T-helper 1 cell treated with Interleukin-12 subunit alpha and Interleukin-12 subunit beta and Interleukin-4 antibody, amounts not matched to agents 30 ng/mL and 1 ng/mL, for 36 hours (primary cell): Measurements from ENCODE around the gene BRD9. TPM values are rescaled to one million over a fixed set of nuclear protein-coding genes. Genes with fewer than 3 reads are reported as not detected.
"Not testable (repeated sequence)": the region's sequence is repeated elsewhere in the genome, so short reads cannot be mapped to it uniquely, and the experiment has no call there.

Source experiments
- intact Hi-C: fragments of 100-400 bp; cut with micrococcal nuclease; formaldehyde crosslinking; loops from one replicate; pipeline ENCODE4 v1.15.1; 2024
- total RNA-seq: library from RNA; stranded (reverse); gene quantifications from 2 replicates; pipeline ENCODE4 v1.2.3, GENCODE V29; 2022

BRD9 gene
- total RNA-seq, 1 donor from 2014 or later, result 62.8 TPM

DNA sequence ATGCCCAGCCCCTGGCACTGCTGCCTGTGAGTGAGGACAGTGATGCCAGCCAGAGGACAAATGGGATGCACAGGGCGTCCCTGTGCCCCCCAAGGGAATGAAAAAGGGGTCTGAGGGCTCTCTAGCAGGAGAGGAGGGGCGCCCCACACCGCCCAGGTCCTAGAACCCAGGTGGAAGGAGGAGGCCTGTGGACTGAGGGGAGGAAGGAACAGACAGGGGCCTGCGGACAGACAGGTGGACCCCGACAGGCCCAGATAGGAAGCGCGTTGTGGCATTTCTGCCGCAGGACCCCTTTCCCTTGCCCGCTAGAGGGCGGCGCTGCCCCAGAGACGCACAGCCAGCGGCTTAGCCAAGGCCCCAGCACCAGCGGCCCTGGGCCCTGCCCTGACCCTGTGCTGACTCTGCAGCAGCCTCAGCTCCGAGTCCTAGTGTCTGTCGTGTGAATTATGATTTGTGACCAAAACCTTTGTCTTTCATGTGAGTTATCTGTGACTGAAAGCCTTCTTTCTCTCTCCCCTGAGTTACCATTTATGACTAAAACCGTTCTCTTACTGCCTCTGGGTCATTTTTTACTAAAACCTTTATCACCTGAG is 30.8 kb upstream of the BRD9 start:
- intact Hi-C loops, result loop anchor here (1.0 kb wide), 3 partner anchors 40 to 217 kb away; no protein-coding TSS in a partner anchor

DNA sequence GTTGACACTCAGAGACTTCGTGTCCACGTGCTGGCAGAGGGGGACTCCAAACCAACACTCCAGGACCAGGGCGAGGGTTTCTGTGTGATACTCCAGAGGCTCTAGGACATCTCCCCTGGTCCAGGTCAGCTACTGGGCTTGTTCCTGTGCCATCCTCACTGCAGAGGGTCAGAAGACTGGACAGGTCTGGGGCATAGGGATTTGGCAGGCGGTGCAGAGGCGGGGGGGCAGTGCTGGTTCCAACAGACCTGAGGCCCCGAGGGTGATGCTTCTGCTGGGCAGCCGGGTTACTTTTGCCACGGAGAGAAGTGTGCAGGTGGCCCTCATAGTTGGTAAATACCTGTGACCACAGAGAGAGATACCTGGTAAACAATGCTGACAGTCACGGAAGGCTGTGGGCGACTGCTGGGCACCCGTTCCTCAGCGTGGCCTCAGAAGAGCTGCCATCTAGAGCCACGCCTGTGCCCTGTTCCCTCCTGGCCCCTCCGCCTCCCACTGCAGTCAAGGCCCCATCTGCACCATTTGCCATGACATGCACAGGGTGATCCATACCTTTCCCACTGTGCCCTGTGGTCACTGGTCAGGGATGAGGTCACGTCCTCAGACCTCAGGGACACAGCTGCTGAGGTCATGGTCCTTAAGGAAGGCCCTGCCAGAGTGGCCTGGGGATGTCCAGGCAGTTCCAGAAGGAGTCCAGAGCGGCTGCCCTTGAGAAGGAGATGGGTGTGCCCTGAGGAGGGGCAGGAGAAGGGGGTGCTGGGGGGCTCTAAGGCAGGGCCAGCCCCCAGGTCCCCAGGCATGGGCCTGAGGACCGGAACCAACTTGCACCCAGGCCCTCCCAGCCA is 30.1 kb upstream of the BRD9 start:
- intact Hi-C loops, result loop anchor here (1.0 kb wide), 3 partner anchors 41 to 218 kb away; no protein-coding TSS in a partner anchor

DNA sequence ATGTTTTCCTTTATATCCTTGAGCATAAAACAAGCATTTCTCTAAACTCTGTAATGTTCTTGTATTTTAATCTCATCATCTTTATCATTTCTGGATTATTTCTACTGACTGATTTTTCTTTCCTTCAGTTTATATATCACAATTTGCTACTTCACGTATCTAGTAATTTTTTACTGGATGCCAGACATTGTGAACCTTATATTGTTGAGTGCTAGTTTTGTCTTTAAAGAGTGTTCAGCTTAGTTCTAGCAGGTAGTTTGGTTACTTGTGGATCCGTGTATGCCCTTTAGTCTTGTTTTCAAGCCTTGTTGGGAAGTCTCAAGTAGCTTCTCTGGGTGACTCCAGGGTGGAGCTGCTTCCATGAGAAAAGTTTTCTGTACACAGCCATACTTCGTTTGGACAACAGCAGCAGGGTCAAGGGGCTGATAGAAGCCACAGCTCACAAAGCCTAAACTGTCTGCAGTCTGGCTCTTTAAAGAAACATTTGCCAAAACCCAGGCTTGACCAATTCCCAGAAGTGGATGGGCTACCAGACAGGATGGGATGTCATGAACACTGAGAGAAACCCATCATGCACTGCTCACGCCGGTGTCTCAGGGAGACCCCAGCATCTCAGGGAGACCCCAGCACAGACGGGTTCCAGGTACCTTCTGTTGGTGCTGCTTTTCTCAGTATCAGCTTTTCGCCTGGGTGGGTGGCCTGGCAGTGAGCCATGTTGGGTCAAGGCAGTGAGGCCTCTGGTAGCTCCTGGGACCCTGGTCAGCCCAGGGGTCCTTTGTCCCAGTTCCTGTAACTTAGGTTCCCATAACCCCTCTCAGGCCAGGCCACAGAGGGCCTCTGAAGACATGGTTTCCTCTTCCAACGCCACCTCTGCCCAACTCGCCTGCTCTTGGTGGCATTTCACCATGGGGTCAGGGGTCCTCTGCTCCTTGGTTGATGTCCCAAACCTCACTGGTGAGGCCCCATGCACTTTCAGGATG is 29.1 kb upstream of the BRD9 start:
- intact Hi-C loops, result no loop called here

DNA sequence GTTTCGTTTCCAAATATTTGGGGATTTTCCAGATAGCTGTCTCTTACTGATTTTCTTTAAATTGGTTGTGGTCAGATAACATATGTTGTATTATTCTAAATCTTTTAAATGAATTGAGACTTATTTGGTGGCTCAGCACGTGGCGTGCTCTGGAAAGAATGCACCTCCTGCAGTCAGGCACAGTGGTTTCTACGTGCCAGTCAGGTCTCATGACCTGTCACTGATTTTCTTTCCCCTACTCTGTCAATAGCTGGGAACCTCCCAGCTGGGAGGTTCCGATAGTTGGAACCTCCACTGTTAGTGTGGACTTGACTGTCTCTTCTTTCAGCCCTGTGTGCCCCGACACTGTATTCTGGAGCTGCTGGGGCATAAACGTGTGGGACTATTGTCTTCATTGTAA is 27.7 kb upstream of the BRD9 start:
- intact Hi-C loops, result no loop called here

DNA sequence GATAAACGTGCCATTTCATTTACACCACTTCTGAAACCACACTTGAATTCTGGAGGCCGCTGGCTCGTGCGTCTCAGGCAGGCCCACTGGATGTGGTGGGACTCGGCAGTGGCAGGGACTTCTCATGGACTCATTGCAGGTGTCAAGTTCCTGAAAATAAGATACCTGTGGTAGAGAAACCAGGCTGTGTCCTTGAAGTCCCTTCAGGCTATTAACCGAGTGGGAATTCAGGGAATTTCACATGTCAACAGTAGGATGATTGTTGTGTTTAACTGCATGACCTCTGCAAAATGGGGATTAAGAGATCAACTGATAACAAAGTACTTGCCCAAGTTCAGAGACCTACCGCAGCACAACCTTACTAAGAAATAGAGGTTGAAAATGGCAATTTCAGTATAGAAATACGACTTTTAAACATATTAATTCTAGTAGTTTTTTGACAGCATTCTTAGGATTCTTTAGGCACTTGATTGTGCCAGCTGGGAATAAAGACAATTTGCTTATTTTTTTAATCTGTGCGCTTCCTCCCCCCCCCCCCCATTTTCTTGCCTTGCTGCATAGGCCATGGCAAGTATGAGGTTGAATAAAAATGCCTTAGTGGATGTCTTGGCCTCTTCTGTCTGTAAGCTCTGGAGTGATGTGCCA is 26.9 kb upstream of the BRD9 start:
- intact Hi-C loops, result no loop called here

DNA sequence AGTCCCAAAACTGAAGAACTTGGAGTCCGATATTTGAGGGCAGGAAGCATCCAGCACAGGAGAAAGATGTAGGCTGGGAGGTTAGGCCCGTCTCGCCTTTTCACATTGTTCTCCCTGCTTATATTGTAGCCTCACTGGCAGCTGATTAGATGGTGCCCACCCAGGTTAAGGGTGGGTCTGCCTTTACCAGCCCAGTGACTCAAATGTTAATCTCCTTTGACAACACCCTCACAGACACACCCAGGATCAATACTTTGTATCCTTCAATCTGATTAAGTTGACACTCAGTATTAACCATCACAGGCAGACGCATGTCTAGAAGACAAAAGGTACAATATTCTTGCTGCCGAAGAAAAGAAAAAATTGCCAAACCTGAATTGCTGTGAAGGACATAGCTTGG is 26.1 kb upstream of the BRD9 start:
- intact Hi-C loops, result not testable (repeated sequence)

DNA sequence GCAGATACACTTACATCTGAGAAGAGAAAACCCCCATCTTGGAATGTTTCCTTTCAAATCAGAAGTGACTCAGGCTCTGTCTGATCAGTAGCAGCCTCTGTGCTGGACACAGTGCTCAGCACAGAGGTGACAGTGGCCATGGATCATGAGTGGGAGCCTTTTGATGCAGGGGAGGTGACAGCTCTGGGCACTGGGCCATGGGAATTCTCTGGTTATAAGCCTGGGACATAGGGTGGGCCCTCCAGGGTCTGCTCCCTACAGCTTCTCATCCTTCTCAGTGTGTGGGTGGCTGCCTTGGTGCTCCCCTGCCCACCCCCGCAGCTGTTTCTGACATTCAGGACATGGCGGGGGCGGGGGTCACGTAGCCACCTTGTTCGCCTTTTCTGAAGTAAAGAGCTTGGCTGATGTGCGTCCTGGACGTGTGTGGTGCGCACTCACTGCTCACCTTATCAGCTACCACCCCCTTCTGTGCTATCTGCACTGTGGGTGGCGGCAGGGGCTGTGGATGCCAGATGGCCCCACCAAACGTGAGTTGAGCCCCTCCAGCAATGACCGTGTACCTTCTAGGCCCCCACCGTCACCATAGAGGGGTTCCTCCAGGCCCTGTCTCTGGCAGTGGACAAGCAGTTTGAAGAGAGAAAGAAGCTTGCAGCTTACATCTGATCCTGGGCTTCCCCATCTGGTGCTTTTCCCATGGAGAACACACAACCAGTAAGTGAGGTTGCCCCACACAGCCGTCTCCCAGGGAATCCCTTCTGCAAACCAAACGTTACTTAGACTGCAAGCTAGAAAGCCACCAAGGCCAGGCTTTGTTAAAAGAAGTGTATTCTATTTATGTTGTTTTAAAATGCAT is 24.1 kb upstream of the BRD9 start:
- intact Hi-C loops, result no loop called here

DNA sequence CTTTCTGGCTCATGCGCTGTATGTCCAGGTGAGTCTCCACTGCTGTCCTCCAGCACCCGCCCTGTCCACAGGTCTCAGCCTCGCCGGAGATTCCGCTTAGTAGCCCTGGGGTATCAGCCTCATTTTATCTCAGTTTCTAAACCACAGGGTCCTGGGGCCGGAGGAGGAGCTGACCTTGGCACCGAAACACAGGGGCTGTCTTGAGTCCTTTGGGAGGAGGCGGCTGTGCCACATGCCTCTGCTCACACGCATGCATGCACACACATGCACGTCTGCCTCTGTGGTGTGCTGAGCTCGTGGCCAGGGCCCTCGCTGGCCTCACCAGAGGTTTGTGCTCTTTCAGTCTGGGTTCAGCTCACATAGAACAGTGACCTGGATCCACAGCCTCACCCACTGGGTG is 23.3 kb upstream of the BRD9 start:
- intact Hi-C loops, result no loop called here

DNA sequence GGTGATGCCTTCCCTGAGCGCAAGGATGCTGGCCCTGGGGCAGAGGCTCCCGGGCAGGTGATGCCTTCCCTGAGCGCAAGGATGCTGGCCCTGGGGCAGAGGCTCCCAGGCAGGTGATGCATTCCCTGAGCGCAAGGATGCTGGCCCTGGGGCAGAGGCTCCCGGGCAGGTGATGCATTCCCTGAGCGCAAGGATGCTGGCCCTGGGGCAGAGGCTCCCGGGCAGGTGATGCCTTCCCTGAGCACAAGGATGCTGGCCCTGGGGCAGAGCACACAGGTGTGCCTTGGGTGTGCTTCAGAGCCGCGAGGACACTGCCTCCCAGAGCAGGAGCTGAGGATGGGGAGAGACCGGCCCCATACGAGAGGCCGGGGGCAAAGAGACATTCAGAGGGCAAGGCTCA is 22.7 kb upstream of the BRD9 start:
- intact Hi-C loops, result not testable (repeated sequence)

DNA sequence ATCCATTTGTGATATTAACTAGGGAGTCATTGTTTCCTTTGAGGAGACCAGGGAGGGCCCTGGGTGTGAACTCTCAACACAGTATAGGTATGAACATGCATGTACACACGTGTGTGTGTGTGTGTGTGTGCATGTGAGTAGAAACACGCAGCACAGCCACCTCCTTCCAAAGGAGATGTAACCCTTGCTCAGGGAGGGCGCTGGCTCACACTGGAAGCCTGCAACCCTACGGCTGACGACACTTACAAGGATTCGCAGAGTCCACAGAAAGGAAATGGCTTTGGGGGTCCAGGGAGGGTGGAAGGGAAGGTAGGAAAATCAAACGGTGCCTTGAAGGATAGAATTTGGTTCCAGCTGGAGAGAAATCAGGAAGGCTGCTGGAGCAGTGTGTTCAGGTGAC is 22.0 kb upstream of the BRD9 start:
- intact Hi-C loops, result no loop called here

DNA sequence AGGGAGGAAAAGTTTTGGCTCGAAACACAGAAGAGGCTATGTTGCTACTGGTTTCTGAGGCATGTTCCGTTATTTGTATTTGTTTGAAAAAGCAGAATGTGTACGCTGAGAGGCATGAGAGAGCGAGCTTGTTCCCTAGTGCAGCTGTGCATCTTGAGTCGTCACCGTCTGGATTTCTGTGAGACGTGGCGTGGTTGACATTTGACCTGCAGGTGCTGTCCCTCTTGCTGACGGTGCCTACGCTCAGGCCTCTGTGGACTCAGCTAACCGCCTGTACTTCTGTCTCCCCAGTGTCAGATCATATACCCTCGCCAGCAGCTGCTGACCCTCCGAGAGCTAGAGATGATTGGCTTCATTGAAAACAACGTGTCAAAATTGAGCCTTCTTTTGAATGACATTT is 21.6 kb upstream of the BRD9 start:
- intact Hi-C loops, result no loop called here

DNA sequence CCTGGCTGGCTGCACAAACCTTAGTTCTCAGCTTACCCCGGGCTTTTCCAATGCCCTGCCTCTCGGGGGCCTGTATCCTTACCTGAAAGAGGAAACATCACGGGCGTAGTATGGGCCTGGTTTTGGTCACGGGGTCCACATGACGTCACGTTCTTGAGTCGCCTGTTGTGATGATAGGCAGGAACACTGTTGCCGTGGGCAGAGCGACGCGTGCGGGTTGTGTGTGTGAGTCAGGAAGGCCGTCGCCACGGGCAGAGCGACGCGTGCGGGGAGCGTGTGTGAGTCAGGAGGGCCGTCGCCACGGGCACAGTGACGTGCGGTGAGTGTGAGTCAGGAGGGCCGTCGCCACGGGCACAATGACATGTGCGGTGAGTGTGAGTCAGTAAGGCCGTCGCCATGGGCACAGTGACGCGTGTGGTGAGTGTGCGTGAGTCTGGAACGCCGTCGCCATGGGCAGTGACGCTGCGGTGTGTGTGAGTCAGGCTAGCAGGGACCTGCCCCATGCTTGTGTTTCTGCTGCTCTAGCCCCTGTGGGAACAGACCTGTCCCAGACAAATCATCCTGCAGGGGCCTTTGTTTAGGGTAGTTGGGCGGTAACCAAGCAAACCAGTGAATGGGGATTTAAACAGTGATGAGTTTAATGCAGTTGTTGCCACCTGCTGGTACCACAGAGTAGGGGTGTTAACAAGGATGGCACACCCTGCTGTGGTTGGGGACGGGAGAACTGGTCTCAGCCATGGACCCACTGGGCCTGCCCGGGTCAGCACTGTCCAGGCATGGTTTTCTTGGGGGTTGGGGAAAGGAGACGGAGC is 19.9 kb upstream of the BRD9 start:
- intact Hi-C loops, result no loop called here

DNA sequence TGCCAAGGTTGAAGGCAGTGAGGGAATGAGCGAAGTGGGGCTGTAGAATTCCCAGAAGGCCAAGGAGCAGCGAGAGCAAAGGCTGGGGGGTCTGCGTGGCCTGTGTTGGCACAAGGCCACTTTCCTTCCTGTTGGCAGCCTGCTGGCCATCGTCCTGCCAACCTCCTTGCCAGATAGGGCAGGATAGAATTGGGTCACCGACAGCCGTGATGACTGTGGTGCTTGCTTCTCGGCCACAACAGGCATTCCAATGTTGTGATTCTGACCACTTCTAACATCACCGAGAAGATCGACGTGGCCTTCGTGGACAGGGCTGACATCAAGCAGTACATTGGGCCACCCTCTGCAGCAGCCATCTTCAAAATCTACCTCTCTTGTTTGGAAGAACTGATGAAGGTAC is 19.0 kb upstream of the BRD9 start:
- intact Hi-C loops, result no loop called here

DNA sequence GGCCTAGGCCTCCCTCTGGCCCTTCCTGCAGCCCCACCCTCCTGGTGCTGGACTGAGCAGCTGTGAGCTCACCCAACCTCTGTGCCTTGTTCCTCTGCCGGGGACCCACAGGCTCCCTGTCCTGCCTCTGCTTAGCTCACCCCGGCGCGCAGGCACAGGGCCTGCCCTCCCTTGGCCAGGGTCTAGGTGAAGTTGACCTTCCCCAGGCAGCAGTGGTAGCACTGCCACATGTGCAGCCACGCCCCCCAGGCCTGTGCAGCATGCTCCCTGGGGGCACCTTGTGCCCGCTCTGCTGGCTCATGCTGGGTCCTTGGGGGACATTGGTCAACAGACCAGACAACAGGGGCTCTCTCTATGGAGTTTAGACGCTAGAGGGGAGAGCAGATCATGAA is 18.2 kb upstream of the BRD9 start:
- intact Hi-C loops, result no loop called here

DNA sequence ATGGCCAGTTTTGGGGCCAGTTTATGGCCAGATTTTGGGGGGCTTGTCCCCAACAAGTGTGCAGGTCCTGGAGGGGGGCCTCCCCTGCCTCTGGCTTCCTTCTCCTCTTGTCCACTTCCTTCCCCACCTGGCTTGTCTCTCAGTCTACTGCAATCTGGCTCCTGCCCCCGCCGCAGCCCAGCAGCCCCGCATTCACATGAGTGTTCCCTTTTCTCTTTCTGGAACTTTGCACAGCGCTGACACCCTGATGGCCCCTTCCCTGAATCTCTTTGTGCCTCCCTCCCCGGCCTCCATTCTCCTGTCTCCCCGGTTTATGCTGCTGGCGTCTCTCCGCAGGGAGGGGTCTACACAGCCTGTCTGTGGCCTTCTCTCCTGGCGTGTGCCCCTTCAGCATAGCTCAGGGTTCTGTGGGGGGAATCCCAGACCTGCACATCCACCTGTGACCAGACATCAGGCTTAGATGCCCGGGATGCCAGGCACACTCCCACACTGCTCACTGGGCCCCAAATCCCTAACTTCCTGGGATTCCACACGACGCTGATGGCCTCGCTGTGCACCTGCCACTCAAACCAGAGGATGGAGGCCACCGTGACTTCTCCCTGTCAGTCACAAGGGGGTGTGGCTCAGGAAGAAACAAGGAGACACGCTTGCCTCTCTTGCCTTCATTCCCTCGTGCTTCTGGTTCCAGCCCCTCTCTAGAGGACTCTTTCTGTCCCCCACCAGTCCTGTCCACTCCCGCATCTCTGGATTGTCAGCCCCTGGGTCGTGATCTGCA is 17.6 kb upstream of the BRD9 start:
- intact Hi-C loops, result no loop called here

DNA sequence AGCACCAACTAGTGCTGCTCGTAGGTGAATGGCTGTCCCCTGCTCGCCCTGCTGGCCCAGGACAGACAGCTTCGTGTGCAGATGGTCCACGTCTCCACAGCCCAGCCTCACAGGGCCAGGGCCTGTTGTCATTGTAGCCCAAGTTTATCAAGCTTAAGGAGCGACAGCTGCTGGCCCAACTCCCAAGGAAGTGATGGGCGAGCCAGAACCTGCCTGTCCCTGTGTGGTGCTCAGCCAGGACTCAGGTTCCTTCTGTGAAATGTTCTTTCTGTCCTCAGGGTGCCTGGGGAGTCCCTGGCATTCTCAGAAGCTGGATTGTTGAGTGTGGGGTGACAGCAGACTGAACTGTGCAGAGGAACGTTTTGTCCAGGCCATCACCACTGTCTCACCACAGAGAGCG is 16.5 kb upstream of the BRD9 start:
- intact Hi-C loops, result no loop called here

DNA sequence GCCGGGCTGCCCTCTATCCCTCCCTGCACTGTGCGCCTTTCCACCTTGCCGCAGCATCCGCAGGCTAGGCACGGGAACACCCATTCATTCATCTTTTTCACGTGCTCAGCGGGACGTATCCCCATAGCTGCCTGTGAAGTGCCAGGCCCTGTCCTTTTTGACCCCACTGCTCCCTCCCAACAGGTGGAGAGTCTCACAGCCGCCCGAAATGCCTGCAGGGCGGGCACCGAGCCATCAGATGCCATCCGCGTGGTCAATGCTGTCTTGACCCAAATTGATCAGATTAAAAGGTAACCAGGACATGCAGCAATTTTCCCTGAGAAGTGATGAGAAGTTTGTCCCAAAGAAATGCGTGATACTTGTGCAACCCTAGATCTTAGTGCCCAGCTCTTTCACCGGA is 15.6 kb upstream of the BRD9 start:
- intact Hi-C loops, result no loop called here

DNA sequence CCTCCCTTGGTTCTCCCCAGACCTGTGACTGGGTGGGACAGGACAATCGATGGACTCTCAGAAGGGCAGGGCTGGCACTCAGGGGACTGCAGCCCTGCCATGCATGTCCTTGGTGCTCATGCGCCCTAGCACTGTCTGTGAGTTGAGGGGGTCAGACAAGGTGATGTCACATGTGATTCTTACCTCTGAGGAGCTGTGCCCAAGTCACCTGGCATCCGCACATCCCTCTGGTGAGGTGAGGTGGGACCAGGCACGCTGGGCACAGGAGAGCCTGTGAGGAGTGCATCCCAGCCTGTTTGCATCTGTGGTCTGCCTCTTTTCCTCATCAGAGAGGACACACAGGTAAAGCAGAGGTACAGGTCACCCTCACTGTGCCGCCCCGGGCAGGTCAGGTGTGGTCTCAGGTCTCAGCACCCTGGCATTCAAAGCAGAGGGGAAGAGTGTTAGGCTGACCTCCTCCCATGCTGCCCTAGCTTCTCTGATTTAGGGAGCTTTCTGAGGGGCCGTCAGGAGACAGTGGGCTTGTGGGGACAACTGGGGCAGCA is 14.8 kb upstream of the BRD9 start:
- intact Hi-C loops, result no loop called here
